Measurements from ENCODE around the gene CFLAR.
"Not testable (repeated sequence)": the region's sequence is repeated elsewhere in the genome, so short reads cannot be mapped to it uniquely, and the experiment has no call there.

CFLAR gene

DNA sequence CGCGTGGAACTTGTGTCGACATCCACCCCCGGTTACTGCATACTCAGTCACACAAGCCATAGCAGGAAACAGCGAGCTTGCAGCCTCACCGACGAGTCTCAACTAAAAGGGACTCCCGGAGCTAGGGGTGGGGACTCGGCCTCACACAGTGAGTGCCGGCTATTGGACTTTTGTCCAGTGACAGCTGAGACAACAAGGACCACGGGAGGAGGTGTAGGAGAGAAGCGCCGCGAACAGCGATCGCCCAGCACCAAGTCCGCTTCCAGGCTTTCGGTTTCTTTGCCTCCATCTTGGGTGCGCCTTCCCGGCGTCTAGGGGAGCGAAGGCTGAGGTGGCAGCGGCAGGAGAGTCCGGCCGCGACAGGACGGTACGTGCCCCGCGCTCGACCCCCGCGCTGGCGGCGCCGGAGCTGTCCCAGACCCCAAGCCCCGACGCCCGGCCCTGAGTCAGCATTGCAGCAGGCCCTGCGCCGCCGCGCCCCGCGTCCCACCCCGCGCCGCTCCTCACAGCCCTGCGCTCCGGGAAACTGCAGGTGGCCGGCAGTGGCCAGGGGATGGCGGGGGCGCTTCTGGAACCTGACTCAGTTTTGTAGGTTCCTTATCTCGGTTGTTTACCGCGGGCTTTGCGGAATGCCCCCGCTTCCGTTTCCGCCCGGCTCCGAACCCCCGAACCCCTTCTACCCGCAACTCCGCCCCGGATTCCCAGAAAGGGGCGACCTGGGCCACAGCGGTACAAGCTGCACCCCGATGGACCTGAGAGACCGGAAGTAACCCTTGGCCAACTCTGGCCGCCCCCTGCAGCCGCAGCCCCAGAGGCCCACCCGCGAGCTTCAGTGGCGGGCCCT, at the start of gene CFLAR:
Gene CFLAR, plus strand, starts transcription at position 50 of the 844 bp plus-strand sequence. CDS start 13,702 bp downstream, outside the sequence.
- DNase-seq (ENCODE audit: low read depth in 2 of 2) = peak; percentile 78 to 81

DNA sequence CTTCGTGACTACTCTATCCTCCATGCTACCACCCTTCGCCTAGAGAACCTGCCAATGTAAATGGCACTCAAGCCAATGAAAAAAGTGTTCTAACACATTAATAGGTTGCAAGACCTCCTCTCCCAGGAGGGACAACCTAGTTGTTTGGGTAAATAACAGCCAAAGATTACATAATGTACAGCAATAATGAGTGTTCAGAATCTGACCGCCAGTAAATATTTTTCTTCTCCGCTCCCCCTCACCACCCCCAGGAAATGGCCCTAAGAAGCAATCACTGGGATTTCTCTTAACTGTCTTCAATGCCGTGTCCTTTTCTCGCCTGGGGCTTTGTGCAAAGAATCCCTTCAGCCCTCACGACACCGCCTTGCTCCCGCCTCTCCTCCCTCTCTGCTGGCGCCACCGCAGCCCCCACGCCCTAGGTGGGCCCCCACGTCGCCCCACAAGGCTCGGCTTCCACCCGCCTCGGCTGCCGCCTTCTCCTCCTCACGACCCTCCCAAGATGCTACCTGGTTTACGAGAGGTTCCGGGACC, 45.0 kb upstream of the CFLAR start:
- no peak for DNase-seq (ENCODE audit: low read depth in 2 of 2)

DNA sequence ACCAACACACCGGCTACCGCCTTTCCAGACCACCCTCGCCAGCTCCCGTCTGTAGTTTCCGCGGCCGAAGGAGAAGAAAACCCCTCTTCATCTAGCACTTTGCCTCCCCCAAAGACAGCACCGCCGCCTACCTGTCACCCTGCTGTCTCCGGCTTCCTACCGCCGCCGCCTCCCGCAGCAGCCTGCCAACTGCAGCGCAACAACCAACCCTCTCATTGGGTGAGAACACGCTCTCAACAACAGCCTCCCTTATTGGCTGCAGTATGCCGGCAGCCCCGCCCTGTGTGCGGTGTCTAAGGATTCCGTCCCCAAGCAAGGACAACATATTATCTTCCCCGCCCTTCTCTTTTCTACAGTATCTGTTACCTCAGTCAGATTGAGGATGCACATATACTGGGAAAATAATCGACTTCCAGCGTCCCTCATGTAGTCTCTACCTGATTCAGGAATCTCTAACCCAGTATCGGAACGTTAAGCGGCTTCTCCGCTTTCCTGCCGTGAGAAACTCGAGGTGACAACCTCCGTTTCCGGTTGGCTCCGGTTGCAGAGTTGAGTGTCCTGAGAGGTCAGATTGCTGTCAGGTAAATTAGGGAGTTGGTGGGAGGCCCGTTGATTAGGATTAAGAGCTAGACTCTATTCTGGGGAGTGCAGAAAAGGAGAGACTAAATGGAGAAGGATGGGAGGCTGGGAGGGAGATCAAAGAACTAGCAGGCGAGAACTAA, 44.3 kb upstream of the CFLAR start, which contains the start of the genes HYCC2 and NDUFB3:
Gene HYCC2, minus strand, starts transcription at position 193 of the 722 bp plus-strand sequence. CDS start 47,662 bp downstream, outside the sequence.
Gene NDUFB3, plus strand, starts transcription at position 523 of the 722 bp plus-strand sequence. CDS start 6,882 bp downstream, outside the sequence.
- peak; percentile 78 to 81 for DNase-seq (ENCODE audit: low read depth in 2 of 2)

DNA sequence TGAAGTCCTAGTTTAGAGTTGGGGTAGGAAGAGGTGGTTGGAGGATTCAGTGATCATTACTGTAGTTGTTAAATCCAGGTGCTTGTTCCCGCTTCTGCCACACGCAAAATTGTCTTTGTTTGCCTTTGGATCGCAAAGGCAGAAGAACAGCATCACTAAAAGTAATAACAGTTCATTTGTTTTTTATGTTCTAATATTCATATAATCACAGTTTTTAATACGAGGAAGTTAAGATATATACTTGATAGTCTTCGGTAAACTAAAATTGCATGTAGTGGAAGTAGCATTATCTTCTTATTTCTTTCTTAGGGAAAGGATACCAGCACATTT, 43.8 kb upstream of the CFLAR start:
- no peak for DNase-seq (ENCODE audit: low read depth in 2 of 2)

DNA sequence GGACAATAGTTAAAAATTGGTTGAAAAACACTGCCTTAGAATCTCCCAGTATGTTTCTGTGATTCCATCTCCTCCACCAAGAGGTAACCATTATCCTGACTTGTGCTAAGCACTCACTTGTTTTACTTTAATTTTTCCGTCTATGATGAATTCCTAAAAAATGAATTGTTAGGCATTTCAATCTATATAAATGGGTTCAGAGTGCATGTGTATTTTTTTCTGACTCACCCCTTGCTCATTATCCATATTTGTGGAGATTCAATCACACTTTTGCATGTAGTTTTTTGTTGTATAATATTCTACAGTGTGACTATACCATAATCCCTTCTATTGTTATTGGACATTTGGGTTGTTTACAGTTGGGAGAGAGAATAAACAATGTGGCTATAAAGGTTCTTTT, 42.9 kb upstream of the CFLAR start:
- DNase-seq (ENCODE audit: low read depth in 2 of 2) = no peak

DNA sequence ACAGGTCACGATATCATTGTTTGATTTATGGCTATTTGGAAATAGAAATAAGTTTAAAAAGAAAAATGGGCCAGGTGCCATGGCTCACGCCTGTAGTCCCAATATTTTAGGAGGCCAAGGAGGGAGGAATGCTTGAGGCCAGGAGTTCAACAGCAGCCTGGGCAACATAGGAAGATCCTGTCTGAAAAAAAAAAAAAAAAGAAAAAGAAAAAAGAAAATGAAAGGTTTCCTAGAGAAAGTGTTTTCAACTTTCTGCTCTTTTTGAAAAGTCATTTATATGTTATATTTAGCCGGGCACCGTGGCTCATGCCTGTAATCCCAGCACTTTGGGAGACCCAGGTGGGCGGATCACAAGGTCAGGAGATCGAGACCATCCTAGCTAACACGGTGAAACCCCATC, 41.0 kb upstream of the CFLAR start:
- DNase-seq (ENCODE audit: low read depth in 2 of 2) = no peak

DNA sequence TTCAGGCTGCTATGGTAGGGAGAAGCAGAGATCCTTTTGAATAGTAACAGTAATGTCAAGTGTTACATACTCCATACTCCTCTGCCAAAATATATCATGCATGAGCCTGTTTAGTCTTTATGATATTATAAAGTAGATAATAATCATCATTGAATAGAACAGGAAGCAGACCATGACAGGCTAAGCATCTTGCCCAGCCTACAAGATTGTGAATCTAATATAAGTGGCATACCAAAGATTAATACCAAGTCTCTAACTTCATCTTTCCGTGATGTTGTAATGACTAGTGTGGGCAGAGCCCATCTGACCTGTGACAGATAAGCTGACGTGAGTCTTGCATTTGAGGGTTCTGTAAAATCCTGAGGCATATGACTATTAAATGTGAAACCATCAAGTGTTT, 31.1 kb upstream of the CFLAR start:
- DNase-seq (ENCODE audit: low read depth in 2 of 2) = no peak

DNA sequence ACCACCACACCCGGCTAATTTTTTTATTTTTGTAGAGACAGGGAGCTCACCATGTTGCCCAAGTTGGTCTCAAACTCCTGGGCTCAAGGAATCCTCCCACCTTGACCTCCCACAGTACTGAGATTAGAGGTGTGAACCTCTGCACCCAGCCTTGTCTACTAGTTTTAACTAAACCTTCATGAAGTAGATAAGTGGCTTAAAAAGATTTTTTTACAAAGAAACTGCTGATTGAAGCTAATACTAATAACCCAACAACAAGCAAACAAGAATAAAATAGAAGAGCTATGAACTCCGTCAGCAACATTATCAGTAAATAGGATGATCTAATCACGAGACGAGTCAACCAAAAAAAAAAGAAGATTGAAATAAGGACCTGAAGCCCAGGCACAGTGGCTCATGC, 25.4 kb upstream of the CFLAR start:
- DNase-seq (ENCODE audit: low read depth in 2 of 2) = no peak

DNA sequence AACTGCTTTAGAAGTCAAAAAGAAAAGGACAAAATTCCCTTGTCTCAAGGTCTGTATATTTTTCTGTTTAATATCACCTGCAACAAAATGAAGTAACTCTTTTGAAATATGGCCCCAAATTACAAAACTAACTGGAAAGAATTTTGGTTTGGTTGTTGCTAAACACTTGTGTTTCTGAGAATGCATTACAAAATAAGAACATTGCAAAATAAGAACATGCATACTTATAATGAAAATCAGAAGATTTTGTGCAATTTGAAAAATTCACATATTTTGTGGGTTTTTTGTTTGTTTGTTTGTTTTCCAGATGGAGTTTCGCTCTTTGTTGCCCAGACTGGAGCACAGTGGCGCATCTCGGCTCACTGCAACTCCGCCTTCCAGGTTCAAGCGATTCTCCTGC, 22.4 kb upstream of the CFLAR start:
- no peak for DNase-seq (ENCODE audit: low read depth in 2 of 2)

DNA sequence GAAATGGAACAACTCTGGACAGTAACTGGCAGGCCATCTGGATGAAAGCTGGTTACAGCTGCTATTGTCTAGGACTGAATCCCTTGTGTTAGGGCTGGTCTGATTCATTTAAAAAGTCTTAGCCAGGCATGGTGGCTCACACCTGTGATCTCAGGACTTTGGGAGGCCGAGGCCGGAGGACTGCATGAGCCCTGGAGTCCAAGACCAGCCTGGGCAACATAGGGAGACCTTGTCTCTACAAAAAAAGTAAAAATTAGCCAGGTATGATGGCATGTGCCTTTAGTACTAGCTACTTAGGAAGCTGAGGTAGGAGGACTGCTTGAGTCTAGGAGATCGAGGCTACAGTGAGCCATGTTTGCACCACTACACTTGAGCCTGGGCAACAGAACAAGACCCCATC, 15.5 kb upstream of the CFLAR start:
- no peak for DNase-seq (ENCODE audit: low read depth in 2 of 2)

DNA sequence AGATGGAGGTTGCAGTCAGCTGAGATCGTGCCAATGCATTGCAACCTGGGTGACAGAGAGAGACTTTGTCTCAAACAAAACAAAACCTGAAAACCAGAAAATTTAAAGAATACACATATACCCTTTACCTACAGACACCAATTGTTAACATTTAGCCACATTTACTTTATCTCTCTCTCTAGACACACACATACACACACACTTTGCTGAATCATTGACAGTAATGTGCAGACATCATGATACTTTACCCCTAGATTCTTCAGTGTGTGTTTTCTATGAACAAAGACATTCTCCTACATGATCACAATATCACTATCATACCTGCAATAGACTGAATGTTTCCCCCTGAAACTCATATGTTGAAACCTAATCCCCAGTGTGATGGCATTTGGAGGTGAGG, 10.2 kb upstream of the CFLAR start:
- no peak for DNase-seq (ENCODE audit: low read depth in 2 of 2)

DNA sequence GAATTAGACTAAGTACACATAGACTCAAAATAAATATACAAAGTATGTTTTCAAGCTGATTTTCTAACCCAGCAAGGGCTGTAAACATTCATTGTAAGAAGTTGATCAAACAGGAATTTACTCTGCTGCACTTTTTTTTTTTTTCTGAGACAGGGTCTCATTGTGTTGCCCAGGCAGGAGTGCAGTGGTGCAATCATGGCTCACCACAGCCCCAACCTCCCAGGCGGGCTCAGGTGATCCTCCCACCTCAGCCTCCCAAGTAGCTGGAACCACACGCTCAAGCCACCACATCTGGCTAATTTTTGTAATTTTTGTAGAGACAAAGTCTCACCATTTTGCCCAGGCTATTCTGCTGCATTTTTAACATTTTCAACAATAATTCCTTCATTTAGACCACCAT, 8.3 kb upstream of the CFLAR start:
- no peak for DNase-seq (ENCODE audit: low read depth in 2 of 2)

DNA sequence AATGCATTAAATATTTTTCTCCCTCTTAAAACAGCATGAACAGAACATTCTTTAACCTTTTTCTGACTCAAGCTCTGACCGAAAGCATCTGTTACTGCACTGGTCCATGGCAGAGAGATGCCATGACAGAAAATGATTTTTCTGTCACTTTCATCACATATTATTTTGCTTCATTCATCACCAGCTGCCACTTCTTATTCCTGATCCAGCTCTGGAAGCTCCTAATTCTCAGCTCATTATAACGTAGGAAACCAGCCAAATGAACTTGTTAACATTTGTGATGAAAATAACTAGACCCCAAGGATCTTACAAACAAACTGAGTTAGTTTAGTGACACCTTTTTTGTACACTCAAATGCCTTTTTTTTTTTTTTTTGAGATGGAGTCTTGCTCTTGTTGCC, 7.6 kb upstream of the CFLAR start:
- no peak for DNase-seq (ENCODE audit: low read depth in 2 of 2)

DNA sequence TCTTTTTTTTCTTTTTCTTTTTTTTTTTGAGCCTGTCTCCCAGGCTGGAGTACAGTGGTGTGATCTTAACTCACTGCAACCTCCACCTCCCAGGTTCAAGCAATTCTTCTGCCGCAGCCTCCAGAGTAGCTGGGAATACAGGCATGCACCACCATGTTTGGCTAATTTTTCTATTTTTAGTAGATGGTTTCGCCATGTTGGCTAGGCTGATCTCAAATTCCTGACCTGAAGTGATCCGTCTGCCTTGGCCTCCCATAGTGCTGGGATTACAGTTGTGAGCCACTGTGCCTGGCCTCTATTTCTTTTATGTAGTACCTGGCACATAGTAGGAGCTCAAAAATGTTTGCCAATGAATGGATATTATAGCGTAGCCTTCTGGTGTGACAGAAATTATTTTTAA, 6.8 kb upstream of the CFLAR start:
- DNase-seq (ENCODE audit: low read depth in 2 of 2) = no peak

DNA sequence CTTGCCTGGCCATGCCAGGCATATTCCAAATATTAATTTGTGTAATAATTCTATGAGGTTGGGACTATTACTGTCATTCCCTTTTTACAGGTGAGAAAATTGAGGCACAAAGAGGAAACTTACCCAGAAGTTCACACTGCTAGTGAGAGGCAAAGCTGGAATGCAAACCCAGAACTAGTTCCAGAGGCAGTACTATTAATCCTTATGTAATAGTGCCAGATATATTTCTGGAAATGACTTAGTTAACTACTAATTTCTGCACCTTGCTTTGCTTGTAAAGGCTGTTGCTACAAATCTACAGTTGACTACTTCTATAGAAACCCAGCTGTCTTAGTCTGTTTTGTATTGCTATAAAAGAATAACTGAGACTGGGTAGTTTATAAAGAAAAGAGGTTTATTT, 5.3 kb upstream of the CFLAR start:
- DNase-seq (ENCODE audit: low read depth in 2 of 2) = no peak

DNA sequence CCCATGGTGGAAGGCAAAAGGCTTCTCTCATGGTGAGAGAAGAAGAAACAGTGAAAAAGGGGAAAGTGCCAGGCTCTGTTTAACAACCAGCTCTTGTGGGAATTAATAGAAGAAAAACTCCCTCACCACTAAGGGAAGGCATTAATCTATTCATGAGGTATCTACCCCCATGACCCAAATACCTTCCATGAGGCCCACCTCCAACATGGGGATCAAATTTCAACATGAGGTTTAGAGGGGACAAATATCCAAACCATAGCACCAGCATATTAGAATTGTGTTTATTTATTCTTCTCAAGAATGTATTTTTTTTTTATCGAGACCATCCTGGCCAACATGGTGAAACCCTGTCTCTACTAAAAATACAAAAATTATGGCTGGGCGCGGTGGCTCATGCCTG, 4.9 kb upstream of the CFLAR start:
- DNase-seq (ENCODE audit: low read depth in 2 of 2) = no peak

DNA sequence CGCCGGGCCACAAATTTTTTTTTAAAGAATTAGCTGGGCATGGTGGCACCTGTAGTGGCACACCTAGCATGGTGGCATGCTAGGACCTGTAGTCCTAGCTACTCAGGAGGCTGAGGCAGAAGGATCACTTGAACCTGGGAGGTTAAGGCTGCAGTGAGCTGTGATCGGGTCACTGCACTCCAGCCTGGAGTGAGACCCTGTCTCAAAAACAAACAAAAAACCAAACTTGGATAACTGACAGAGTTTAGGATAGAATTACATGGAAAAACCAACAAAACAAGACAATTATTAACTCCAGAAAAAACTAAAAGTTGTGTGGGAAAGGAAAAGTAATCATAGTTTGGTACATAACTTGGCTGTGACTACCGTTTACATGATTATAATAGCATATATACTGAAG, 1.6 kb upstream of the CFLAR start:
- no peak for DNase-seq (ENCODE audit: low read depth in 2 of 2)

DNA sequence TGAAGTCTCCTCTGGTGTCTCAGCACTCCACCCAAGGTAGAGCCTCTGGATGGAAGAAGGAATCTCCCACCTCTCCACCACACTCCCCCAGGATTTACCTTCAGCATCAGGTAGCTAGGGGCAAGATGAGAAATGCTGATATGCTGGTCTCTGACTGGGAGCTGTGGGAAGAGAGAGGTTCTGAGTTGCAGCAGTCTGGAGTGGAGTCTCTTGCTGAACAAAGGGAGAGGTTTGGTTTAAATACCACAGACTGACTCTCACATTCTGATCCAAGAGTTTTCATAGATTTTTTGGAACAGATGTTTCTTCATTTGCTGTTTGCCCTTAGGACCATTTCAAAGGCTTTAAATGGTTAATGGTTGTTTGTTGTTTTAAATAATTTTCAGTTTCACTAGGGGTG, 1.1 kb upstream of the CFLAR start:
- DNase-seq (ENCODE audit: low read depth in 2 of 2) = no peak

DNA sequence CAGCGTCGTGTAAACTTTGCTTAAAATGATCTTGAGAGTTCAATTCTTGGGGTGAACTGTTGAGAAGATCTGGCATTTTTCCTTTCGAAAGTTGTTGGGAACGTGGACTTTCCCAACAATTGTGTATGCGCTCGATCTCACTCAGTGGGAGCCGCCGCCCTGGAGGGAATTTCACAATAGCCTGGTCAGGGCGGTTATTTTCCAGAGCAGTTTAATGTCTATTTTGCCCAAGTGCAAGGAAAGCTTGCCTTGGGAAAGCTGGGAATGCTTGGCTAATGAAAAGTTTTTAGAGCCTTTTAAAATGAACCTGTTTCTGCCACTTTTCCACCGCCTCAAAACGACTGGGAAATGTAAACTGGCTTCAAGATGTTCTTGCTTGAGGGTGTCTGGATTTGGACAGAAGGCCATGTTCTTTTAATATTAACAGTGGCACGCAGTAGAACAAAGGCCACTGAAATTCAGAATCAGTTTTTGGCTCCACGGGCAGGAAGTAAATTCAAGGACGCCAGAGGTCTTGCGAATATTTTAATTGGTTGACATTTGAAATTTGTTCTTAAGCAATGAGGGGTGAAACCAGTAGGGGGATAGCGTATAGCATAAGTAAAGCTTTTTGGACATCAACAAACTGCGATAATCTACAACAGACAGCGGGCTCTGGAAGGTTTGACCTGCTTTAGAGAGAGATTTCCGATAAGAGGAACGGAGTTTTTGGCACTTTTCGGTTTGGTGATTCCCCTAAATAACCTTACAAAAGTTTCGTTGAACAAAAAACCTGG, 1.2 kb downstream of the CFLAR start:
- DNase-seq (ENCODE audit: low read depth in 2 of 2) = no peak

DNA sequence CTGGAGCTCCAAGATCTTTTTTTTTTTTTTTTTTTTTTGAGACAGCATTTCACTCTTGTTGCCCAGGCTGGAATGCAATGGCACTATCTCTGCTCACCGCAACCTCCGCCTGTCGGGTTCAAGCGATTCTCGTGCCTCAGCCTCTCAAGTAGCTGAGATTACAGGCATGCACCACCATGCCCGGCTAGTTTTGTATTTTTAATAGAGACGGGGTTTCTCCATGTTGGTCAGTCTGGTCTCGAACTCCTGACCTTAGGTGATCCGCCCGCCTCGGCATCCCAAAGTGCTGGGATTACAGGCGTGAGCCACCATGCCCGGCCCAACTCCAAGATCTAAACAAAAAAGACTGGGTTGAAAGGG, 1.8 kb downstream of the CFLAR start:
- not testable (repeated sequence) for DNase-seq (ENCODE audit: low read depth in 2 of 2)

DNA sequence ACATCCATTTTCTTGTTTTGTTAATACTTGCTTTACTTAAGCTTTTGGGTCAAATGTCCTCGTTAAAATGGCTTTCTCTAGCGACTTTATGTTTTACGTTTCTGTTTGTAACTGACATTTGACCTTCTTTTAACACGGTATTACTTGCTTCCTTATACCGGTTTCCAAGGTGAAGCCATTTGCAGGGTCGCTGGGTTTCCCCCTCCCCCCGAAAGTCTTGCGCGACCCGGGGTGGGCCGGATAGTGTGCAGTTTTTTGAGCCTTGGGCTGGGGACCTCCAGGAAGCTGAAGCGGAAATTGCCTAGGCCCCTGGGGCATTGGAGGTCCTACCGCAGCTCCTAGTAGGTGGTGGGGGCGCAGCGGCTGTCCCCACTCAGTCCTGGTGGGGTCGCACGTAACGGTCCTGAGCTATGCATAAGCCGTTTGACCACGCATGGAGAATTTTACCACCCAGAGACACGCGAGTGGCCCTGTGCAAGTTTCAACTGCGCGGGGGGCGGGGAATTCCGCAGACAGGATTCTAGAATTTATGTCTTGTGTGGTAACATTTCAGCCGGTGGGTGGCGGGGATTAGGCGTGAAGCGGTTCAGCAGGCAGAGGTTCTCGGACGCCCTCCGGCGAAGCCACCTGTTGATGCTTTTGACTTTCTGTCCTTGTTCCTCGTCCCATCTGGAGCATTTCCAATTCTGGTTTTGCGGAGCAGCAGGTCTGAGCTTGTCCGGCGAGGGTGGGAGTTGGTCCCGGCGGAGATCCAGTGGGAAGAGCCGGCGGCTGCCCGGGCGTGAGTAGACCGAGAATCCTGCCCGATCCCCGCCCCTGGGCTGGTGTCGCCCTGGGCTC, 2.4 kb downstream of the CFLAR start:
- DNase-seq (ENCODE audit: low read depth in 2 of 2) = peak; percentile 84
